Hematopoietic multipotent progenitor cell treated with erythropoietin and hydrocortisone succinate and interleukin-3 and kit ligand, for 6 days (in vitro differentiated cells): ENCODE measurements around the gene PIKFYVE.
"Not testable (repeated sequence)": the region's sequence is repeated elsewhere in the genome, so short reads cannot be mapped to it uniquely, and the experiment has no call there.

Experiments used
- DNase-seq: peaks from one replicate; pipeline ENCODE4 v3.0.0-alpha.2; 2015

PIKFYVE gene

GRCh38 chr2:208306291-208306690, 40.2 kb downstream of the PIKFYVE start:
- DNase-seq = no peak

DNA sequence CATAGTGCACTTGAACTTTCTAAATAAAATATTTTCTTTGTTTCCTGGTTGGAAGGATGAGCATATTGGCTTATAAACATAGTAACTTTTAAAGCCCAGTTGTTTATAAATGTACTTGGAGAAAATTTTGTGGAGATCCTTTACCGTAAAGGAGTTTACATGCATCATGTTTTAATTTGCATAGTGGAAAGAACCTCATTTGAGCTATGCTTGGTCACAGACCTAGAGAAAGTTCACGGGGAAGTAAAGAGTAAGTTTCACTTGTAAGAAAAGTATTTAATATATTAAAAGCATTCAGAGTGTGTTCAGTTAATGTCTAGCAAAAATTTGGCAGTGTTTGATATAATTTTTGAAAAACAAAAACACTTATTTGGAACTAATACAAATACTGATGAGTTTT, 45.3 kb downstream of the PIKFYVE start:
- DNase-seq = no peak

DNA sequence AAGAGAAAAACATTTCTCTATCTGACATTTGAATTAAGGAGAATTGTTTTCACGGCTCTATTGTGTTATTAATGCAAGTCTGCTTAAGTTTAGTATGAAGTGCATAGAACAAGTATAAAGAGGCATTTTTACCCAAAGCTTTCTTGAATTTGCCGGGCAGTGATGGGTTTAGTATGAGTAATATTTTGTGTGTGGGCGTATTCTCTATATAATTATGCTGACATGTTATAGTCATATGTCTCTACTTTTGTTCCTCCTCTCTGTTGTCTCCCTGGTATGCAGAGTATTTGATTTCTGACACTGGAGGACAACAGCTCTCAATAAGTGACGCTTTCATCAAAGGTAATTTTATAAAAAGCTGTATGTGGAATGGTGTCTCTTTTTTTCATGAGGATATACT, 45.9 kb downstream of the PIKFYVE start:
- DNase-seq = no peak

GRCh38 chr2:208315081-208315788, 49.2 kb downstream of the PIKFYVE start:
- DNase-seq = peak; percentile 21

GRCh38 chr2:208318127-208318526, 52.1 kb downstream of the PIKFYVE start:
- DNase-seq = no peak

DNA sequence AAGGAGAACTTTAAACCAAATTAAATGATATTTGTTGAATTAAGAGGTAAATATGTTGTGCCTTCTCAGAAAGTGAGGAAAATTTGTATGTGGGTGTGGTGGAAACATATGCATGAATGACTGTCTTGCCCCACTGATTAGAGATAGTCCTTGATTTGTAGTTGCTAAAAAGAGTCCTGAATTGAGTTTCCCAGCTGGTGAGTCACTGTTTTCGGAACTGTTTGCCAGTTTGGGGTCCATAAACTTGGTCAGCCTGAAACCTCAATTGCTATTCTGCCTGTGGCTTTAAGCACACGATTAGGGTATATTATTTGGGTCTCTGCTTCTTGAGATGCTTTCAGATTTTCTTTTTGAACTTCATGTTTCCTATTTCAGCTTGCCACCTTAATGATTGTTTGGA, 53.3 kb downstream of the PIKFYVE start:
- no peak for DNase-seq

GRCh38 chr2:208320686-208321085, 54.6 kb downstream of the PIKFYVE start:
- DNase-seq = no peak

DNA sequence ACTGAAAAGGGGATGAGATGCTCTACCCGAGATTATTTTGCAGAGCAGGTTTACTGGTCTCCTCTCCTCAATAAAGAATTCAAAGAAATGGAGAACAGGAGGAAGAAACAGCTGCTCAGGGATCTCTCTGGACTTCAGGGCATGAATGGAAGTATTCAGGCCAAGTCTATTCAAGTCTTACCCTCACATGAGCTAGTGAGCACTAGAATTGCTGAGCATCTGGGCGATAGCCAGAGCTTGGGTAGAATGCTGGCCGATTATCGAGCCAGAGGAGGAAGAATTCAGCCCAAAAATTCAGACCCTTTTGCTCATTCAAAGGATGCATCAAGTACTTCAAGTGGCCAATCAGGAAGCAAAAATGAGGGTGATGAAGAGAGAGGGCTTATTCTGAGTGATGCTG, 60.0 kb downstream of the PIKFYVE start:
- DNase-seq = no peak

DNA sequence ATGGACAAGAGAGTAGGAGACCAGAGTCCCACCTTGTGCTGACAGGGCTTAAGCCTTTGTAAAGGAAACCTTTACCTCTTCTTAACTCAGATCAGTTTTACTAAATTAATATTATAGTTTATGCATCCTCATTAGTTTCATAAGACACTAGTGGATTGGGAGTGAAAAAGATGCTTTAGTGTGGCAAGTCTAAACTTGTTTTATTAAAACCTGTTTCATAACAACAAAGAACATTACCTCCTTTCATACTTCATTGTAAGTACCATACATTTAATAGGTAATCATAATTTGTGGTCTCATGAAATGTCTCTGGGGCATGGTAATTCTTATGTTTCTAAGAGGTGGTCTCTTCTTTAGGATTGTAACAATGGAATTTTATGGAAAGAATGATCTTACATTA, 63.4 kb downstream of the PIKFYVE start:
- DNase-seq = no peak

GRCh38 chr2:208334230-208334629, 68.2 kb downstream of the PIKFYVE start:
- no peak for DNase-seq

GRCh38 chr2:208346756-208347155, 80.7 kb downstream of the PIKFYVE start:
- DNase-seq = no peak

DNA sequence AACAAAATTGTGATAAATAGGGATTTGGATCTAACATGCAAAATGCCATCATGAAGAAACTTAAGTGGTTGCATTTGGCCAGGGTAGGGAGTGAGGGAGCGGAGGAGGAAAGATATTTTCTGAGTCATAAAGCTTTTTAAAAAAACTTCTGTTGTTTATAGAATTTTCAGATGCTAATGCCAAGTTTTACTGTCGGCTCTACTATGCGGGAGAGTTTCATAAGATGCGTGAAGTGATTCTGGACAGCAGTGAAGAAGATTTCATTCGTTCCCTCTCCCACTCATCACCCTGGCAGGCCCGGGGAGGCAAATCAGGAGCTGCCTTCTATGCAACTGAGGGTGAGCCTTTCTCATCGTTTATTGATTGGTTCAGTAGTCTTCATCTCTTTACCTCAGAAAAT, 84.6 kb downstream of the PIKFYVE start:
- no peak for DNase-seq

DNA sequence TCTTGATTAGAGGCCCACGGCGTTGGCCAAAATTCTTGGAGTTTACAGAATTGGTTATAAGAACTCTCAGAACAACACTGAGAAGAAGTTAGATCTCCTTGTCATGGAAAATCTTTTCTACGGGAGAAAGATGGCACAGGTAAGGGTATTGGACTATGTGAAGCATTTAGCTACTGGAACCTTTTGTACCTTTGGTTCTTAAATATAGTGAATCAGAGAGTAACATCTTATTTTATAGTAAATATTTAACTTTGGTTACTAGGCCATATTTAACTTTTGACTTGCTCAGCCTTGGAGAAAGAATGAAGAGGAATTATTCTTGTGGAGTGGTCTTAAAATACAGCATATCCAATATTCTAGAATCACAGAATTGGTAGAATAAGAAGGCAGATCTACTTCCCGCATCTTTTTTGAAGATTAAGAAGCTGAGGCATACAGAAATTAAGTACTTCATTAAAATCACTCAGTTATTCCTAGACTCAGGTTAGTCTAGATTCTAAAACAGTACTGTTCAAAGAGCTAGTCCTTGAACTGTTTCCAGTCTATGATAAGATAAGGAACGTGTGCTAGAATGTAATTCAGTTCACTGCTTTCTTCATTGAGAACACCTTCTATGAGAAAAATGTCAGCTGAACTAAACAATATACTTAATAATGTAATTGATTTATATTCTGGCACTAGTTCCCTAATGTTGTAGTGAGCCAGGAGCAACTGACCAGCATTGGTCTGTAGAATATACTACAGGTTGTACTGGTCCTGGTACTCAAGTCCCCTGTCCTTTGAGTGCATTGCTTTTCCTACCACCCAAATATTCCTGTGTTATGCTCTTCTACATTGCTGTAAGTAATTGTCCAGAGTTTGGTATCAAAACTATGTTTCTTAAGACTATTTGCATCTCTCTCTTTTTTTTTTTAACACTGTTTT, 86.9 kb downstream of the PIKFYVE start:
- no peak for DNase-seq

DNA sequence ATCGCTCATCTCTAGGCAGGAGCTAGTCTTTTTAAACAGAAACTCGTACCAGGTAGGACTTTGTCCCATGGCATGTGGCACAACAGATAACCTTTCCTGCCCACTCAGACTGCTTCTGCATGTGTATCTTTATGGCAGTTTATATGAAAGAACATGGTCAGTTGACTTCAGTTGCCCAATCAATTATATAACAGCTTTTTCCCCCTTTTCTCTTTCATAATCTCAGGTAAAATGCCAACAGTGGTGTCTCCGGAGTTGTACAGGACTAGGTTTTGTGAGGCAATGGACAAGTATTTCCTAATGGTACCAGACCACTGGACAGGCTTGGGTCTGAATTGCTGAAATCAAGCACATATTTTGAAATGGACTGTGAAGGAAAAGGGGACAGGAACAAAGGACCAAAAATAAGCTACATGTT, 88.9 kb downstream of the PIKFYVE start:
- peak; percentile 13 for DNase-seq

DNA sequence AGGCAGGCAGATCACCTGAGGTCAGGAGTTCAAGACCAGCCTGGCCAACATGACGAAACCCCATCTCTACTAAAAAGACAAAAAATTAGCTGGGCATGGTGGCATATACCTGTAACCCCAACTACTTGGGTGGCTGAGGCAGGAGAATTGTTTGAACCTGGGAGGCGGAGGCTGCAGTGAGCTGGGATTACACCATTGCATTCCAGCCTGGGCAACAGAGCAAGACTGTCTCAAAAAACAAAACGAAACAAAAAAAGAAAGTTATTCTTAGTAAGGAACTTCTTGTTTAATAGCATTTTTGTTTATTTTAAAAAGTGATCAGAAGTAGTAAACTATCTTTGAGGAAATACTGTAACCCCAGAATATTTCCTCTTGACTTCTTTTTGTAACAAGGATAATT, 90.4 kb downstream of the PIKFYVE start:
- not testable (repeated sequence) for DNase-seq

- DNase-seq = no peak
Measured at GRCh38 chr2:208356846-208357574, 91.0 kb downstream of the PIKFYVE start.

GRCh38 chr2:208358758-208359631, 92.9 kb downstream of the PIKFYVE start:
- no peak for DNase-seq

DNA sequence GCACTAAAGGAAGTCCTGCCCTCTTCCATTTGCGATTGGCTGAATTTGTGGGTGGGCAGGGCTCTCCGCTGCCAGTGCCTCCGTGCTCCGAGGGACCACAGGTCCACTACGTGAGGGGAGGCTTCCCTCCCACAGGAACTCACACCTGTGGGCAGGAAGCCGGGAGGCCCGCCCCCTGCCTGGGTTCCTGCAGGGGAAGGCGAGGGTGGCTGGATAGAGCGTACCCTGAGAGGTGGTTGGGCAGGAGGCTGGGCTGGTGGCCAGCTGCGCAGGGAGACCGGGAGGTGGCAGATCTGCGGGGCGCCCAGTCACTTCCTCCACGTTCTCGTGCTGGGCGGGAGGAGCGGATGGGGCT, 93.6 kb downstream of the PIKFYVE start:
- peak; percentile 41 for DNase-seq

DNA sequence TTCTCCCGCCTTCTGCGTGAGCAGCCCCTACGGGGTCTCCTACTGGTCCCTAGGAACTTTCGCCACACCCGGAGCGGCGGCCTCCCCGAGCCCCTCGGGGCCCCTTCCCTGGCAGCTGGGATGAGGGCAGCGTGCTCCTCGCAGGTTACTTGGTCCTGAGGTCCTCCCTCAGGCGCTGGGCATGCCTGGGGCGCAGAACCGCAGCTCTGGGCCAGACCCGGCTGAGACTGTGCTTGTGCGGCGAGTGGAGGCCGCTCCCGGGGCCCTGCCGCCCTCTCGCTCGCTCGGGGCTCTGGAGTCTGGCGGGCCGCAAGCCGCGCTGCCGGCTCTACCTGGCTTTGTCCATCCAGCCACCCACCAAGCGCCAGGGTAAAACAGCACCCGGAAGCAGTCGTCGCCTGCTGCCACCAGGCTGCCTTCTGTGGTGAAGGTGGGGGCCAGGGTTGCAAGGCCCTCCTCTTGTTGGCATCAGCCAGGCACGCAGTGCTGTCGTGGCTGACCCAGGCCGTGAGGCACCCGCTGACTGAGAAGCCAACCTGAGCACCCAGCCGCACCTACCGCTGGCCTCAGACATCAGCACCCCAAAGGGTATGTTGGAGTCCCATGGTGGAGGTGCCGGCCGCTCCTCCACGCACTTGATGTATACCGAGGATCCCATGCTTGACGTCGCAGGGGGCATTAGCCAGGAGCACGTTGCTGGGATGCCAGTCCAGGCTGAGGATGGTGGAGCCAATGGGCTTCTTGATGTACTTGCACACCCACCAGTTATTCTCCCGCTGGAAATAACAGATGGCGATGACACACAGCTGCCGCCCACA, 94.4 kb downstream of the PIKFYVE start:
- no peak for DNase-seq

GRCh38 chr2:208361077-208361441, 95.0 kb downstream of the PIKFYVE start:
- no peak for DNase-seq

DNA sequence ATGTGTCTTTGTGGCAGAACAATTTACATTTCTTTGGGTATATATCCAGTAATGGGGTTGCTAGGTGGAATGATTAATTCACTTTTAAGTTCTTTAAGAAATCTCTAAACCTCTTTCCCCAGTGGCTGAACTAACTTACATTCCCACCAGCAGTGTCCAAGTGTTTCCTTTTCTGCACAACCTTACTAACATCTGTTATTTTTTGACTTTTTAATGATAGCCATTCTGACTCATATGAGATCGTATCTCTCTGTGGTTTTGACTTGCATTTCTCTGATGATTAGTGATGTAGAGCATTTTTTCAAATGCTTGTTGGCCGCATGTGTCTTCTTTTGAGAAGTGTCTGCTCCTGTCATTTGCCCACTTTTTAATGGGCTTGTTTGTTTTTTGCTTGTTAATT, 97.4 kb downstream of the PIKFYVE start:
- peak; percentile 67 for DNase-seq
